Measurements from ENCODE around the gene CEP162. TPM values are rescaled to one million over a fixed set of nuclear protein-coding genes. Genes with fewer than 3 reads are reported as not detected.
"Not testable (repeated sequence)": the region's sequence is repeated elsewhere in the genome, so short reads cannot be mapped to it uniquely, and the experiment has no call there.

The CEP162 gene
- polyA plus RNA-seq, 1 donor = 9.4 TPM

GRCh38 chr6:84089552-84089951, 137.9 kb downstream of the CEP162 start:
- no peaks in the 10 kb centered on the region for H3K36me3 ChIP-seq (ENCODE audit: control insufficient read depth, insufficient read depth, low read length)
- no peaks in the 10 kb centered on the region for H3K27me3 ChIP-seq (ENCODE audit: control insufficient read depth, insufficient read depth, low read length)
- 100% methylated on average over 2 of the region's 3 CpGs for WGBS (ENCODE audit: insufficient coverage, low lambda C conversion rate)
- no peak for DNase-seq
- H3K4me1 ChIP-seq (ENCODE audit: control insufficient read depth, insufficient read depth, low read length) = no peaks in the 10 kb centered on the region
- no peak overlapping the region for H3K27ac ChIP-seq (ENCODE audit: low read length)
- no peaks in the 10 kb centered on the region for H3K9me3 ChIP-seq (ENCODE audit: control insufficient read depth, low read depth, low read length)
- H3K4me3 ChIP-seq (ENCODE audit: low read length) = no peak overlapping the region

GRCh38 chr6:84089081-84089480, 138.4 kb downstream of the CEP162 start:
- DNase-seq = no peak
- H3K4me1 ChIP-seq (ENCODE audit: control insufficient read depth, insufficient read depth, low read length) = no peaks in the 10 kb centered on the region
- H3K36me3 ChIP-seq (ENCODE audit: control insufficient read depth, insufficient read depth, low read length) = no peaks in the 10 kb centered on the region
- no peaks in the 10 kb centered on the region for H3K9me3 ChIP-seq (ENCODE audit: control insufficient read depth, low read depth, low read length)
- H3K4me3 ChIP-seq (ENCODE audit: low read length) = no peak overlapping the region
- no peak overlapping the region for H3K27ac ChIP-seq (ENCODE audit: low read length)
- no CpG with 5 or more reads among the region's 4 CpGs for WGBS (ENCODE audit: insufficient coverage, low lambda C conversion rate)
- H3K27me3 ChIP-seq (ENCODE audit: control insufficient read depth, insufficient read depth, low read length) = no peaks in the 10 kb centered on the region

- DNase-seq = no peak
- no peaks in the 10 kb centered on the region for H3K9me3 ChIP-seq (ENCODE audit: control insufficient read depth, low read depth, low read length)
These were observed 140.7 kb downstream of the CEP162 start for GRCh38 chr6:84086545-84087429.

GRCh38 chr6:84086056-84086455, 141.4 kb downstream of the CEP162 start:
- Histone ChIP-seq H3K4me1 (ENCODE audit: control insufficient read depth, insufficient read depth, low read length) (no peaks in the 10 kb centered on the region), H3K4me3 (ENCODE audit: low read length) (no peak overlapping the region), H3K9me3 (ENCODE audit: control insufficient read depth, low read depth, low read length) (no peaks in the 10 kb centered on the region), H3K27ac (ENCODE audit: low read length) (no peak overlapping the region), H3K27me3 (ENCODE audit: control insufficient read depth, insufficient read depth, low read length) (no peaks in the 10 kb centered on the region), H3K36me3 (ENCODE audit: control insufficient read depth, insufficient read depth, low read length) (no peaks in the 10 kb centered on the region)
- 100% methylated on average over 1 of the region's 1 CpG for WGBS (ENCODE audit: insufficient coverage, low lambda C conversion rate)
- no peak for DNase-seq

More at GRCh38 chr6:84086545-84087429, 140.7 kb downstream of the CEP162 start:
- Histone ChIP-seq H3K27ac (ENCODE audit: low read length) (no peak overlapping the region), H3K4me1 (ENCODE audit: control insufficient read depth, insufficient read depth, low read length) (no peaks in the 10 kb centered on the region), H3K4me3 (ENCODE audit: low read length) (no peak overlapping the region), H3K27me3 (ENCODE audit: control insufficient read depth, insufficient read depth, low read length) (no peaks in the 10 kb centered on the region), H3K36me3 (ENCODE audit: control insufficient read depth, insufficient read depth, low read length) (no peaks in the 10 kb centered on the region)
- no CpG with 5 or more reads among the region's 6 CpGs for WGBS (ENCODE audit: insufficient coverage, low lambda C conversion rate)

- DNase-seq; H3K27ac ChIP-seq (ENCODE audit: low read length); H3K9me3 ChIP-seq (ENCODE audit: control insufficient read depth, low read depth, low read length): not testable (repeated sequence)
These were observed 142.7 kb downstream of the CEP162 start for GRCh38 chr6:84084705-84085104.

GRCh38 chr6:84082689-84083265, 144.7 kb downstream of the CEP162 start:
- Histone ChIP-seq H3K9me3 (ENCODE audit: control insufficient read depth, low read depth, low read length) (no peaks in the 10 kb centered on the region), H3K27me3 (ENCODE audit: control insufficient read depth, insufficient read depth, low read length) (no peaks in the 10 kb centered on the region), H3K4me1 (ENCODE audit: control insufficient read depth, insufficient read depth, low read length) (no peaks in the 10 kb centered on the region), H3K36me3 (ENCODE audit: control insufficient read depth, insufficient read depth, low read length) (no peaks in the 10 kb centered on the region), H3K27ac (ENCODE audit: low read length) (no peak overlapping the region), H3K4me3 (ENCODE audit: low read length) (no peak overlapping the region)
- WGBS (ENCODE audit: insufficient coverage, low lambda C conversion rate) = 17% methylated on average over 1 of the region's 11 CpGs
- DNase-seq = no peak

More at GRCh38 chr6:84084705-84085104, 142.7 kb downstream of the CEP162 start:
- H3K36me3 ChIP-seq (ENCODE audit: control insufficient read depth, insufficient read depth, low read length); H3K27me3 ChIP-seq (ENCODE audit: control insufficient read depth, insufficient read depth, low read length); H3K4me1 ChIP-seq (ENCODE audit: control insufficient read depth, insufficient read depth, low read length); H3K4me3 ChIP-seq (ENCODE audit: low read length): not testable (repeated sequence)

GRCh38 chr6:84081222-84081621, 146.2 kb downstream of the CEP162 start:
- WGBS (ENCODE audit: insufficient coverage, low lambda C conversion rate) = no CpG with 5 or more reads among the region's 2 CpGs
- peak; percentile 12 to 37 for DNase-seq
- no peaks in the 10 kb centered on the region for H3K9me3 ChIP-seq (ENCODE audit: control insufficient read depth, low read depth, low read length)

GRCh38 chr6:84078335-84078734, 149.1 kb downstream of the CEP162 start:
- H3K27ac ChIP-seq (ENCODE audit: low read length) = no peak overlapping the region
- H3K36me3 ChIP-seq (ENCODE audit: control insufficient read depth, insufficient read depth, low read length) = no peaks in the 10 kb centered on the region
- no peaks in the 10 kb centered on the region for H3K9me3 ChIP-seq (ENCODE audit: control insufficient read depth, low read depth, low read length)
- no peaks in the 10 kb centered on the region for H3K4me1 ChIP-seq (ENCODE audit: control insufficient read depth, insufficient read depth, low read length)
- no peak overlapping the region for H3K4me3 ChIP-seq (ENCODE audit: low read length)
- DNase-seq = no peak
- H3K27me3 ChIP-seq (ENCODE audit: control insufficient read depth, insufficient read depth, low read length) = no peaks in the 10 kb centered on the region
- no CpG with 5 or more reads among the region's 1 CpG for WGBS (ENCODE audit: insufficient coverage, low lambda C conversion rate)

More at GRCh38 chr6:84081222-84081621, 146.2 kb downstream of the CEP162 start:
- Histone ChIP-seq H3K27me3 (ENCODE audit: control insufficient read depth, insufficient read depth, low read length) (no peaks in the 10 kb centered on the region), H3K27ac (ENCODE audit: low read length) (no peak overlapping the region), H3K4me1 (ENCODE audit: control insufficient read depth, insufficient read depth, low read length) (no peaks in the 10 kb centered on the region), H3K36me3 (ENCODE audit: control insufficient read depth, insufficient read depth, low read length) (no peaks in the 10 kb centered on the region), H3K4me3 (ENCODE audit: low read length) (no peak overlapping the region)

- 100% methylated on average over 2 of the region's 2 CpGs for WGBS (ENCODE audit: insufficient coverage, low lambda C conversion rate)
- no peaks in the 10 kb centered on the region for H3K36me3 ChIP-seq (ENCODE audit: control insufficient read depth, insufficient read depth, low read length)
- no peak overlapping the region for H3K27ac ChIP-seq (ENCODE audit: low read length)
- H3K4me3 ChIP-seq (ENCODE audit: low read length) = no peak overlapping the region
- DNase-seq = no peak
- H3K27me3 ChIP-seq (ENCODE audit: control insufficient read depth, insufficient read depth, low read length) = no peaks in the 10 kb centered on the region
- no peaks in the 10 kb centered on the region for H3K4me1 ChIP-seq (ENCODE audit: control insufficient read depth, insufficient read depth, low read length)
- H3K9me3 ChIP-seq (ENCODE audit: control insufficient read depth, low read depth, low read length) = no peaks in the 10 kb centered on the region
These were observed 149.8 kb downstream of the CEP162 start for GRCh38 chr6:84077645-84078044.

GRCh38 chr6:84074988-84075781, 152.3 kb downstream of the CEP162 start:
- Histone ChIP-seq H3K4me1 (ENCODE audit: control insufficient read depth, insufficient read depth, low read length) (no peaks in the 10 kb centered on the region), H3K36me3 (ENCODE audit: control insufficient read depth, insufficient read depth, low read length) (no peaks in the 10 kb centered on the region), H3K9me3 (ENCODE audit: control insufficient read depth, low read depth, low read length) (no peaks in the 10 kb centered on the region), H3K27me3 (ENCODE audit: control insufficient read depth, insufficient read depth, low read length) (no peaks in the 10 kb centered on the region), H3K4me3 (ENCODE audit: low read length) (no peak overlapping the region), H3K27ac (ENCODE audit: low read length) (no peak overlapping the region)
- DNase-seq = no peak
- 37% methylated on average over 3 of the region's 6 CpGs for WGBS (ENCODE audit: insufficient coverage, low lambda C conversion rate)
